Sigmoid colon (tissue), 7 donors: ENCODE results near the gene NHS. TPM values are rescaled to one million over a fixed set of nuclear protein-coding genes. Genes with fewer than 3 reads are reported as not detected.

Source experiments
- DNase-seq: peaks from one replicate; pipeline ENCODE4 v3.0.0-alpha.2; 2019
- H3K27ac ChIP-seq, 4 donors: fragments of 200-600 bp; sonication (generic); one replicate each; pipeline ENCODE4 v1.5.1; 2016 to 2019; ENCODE audit warnings: mild to moderate bottlenecking in 1 of 4
- H3K27me3 ChIP-seq, 3 donors: fragments of 200-600 bp; sonication (generic); one replicate each; pipeline ENCODE4 v1.5.1; 2019; ENCODE audit warnings: mild to moderate bottlenecking in 1 of 3
- H3K36me3 ChIP-seq, 4 donors: fragments of 200-600 bp; sonication (generic); one replicate each; pipeline ENCODE4 v1.5.1; 2016 to 2019
- H3K4me1 ChIP-seq, 4 donors: fragments of 200-600 bp; sonication (generic); one replicate each; pipeline ENCODE4 v1.5.1; 2017 to 2019
- H3K4me3 ChIP-seq, 4 donors: fragments of 200-600 bp; sonication (generic); one replicate each; pipeline ENCODE4 v1.5.1; 2017 to 2019; ENCODE audit warnings: mild to moderate bottlenecking in 2 of 4, moderate library complexity in 1 of 4
- H3K9me3 ChIP-seq, 4 donors: fragments of 200-600 bp in 3 of 4; sonication (generic) in 3 of 4; one replicate each; pipeline versions ENCODE4 v1.5.1 to v1.6.1; 2013 to 2019
- CTCF ChIP-seq, 4 experiments: fragments of 450-650 bp in 3 of 4; fragments of 200-600 bp in 1 of 4; IDR thresholded peaks; one replicate each; pipeline ENCODE4 v1.5.1; 2016 to 2019; ENCODE audit warnings: antibody characterized with exemption in 4 of 4, mild to moderate bottlenecking in 3 of 4, moderate library complexity in 2 of 4
- EP300 ChIP-seq, 4 donors: sonication (generic); formaldehyde crosslinking; IDR thresholded peaks; one replicate each; pipeline ENCODE4 v1.6.1; 2017; ENCODE audit warnings: antibody characterized with exemption in 4 of 4
- POLR2A ChIP-seq, 2 donors: fragments of 450-650 bp; IDR thresholded peaks; one replicate each; pipeline ENCODE4 v1.6.1; 2016; ENCODE audit warnings: antibody characterized with exemption in 2 of 2, mild to moderate bottlenecking in 2 of 2, moderate library complexity in 2 of 2
- POLR2AphosphoS5 ChIP-seq, 4 donors: sonication (generic); formaldehyde crosslinking; IDR thresholded peaks; one replicate each; pipeline ENCODE4 v1.6.1; 2017; ENCODE audit warnings: antibody characterized with exemption in 4 of 4
- WGBS, 2 donors: extraction: QIAGEN DNeasy Blood & Tissue Kit; methylation state at CpG; one replicate each; pipeline ENCODE4 v1.1.7; 2013; 5-methylcytosine and 5-hydroxymethylcytosine counted together
- intact Hi-C: fragments of 100-400 bp; cut with DNase I; formaldehyde crosslinking; loops from one replicate; pipeline ENCODE4 v1.15.1; 2023
- polyA plus RNA-seq, 3 donors: library from polyadenylated mRNA; stranded (reverse); fragments of 200-250 nt; gene quantifications; one replicate each; pipeline ENCODE4 v1.2.3, GENCODE V29; 2013
- total RNA-seq, 4 donors: library from RNA; depleted of rRNA; stranded (reverse); fragments of >200 nt; gene quantifications; one replicate each; pipeline ENCODE4 v1.1.0, GENCODE V29; 2016
- donor health status: healthy with polysubstance abuse.
- donor health status: Bipolar disorder and iron deficiency.
- donor health status: healthy.

NHS gene
- total and polyA plus RNA-seq, 7 donors: under 0.01 to 22.7 (median 9.3) TPM

- intact Hi-C loops: no loop called here
- no peak for DNase-seq
Measured at GRCh38 chrX:17682259-17682658, 307.3 kb downstream of the NHS start.

DNA sequence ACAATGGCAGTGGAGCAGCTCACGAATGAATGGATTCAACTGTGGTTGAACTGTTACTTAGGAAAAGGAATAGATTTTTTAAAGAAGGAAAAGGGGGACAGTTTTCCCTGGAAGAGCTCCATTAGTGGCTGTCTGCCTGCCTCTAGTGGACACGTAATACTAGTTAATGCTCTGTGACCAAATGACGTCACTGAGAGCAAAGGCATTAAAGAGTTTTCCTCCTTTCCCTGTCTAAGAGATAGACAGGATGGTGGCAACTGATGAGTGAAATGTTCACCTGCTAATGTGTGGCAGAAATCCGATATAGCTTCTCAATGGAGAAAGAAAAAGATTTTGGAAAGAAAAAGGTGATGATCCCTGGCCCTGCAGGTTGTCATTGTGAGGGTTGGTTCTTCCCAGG lies 310.0 kb downstream of the NHS start:
- 92 to 94% methylated on average over 4 of the region's 4 CpGs for WGBS, 2 donors

More at GRCh38 chrX:17682259-17682658, 307.3 kb downstream of the NHS start:
- TF ChIP-seq CTCF (IDR thresholded peaks at IDR 0.05) (no peak), POLR2AphosphoS5 (IDR thresholded peaks at IDR 0.05) (no peak), EP300 (IDR thresholded peaks at IDR 0.05) (no peak), POLR2A (IDR thresholded peaks at IDR 0.05) (no peak)
- H3K9me3 ChIP-seq: no peaks in the 10 kb centered on the region
- 47 to 68% methylated on average over 2 of the region's 2 CpGs for WGBS, 2 donors
- H3K4me3 ChIP-seq: no peak overlapping the region
- no peaks in the 10 kb centered on the region for H3K36me3 ChIP-seq
- H3K27me3 ChIP-seq: no peaks in the 10 kb centered on the region
- H3K4me1 ChIP-seq: no peaks in the 10 kb centered on the region
- H3K27ac ChIP-seq: no peak overlapping the region

GRCh38 chrX:17687648-17688047 lies 312.6 kb downstream of the NHS start:
- H3K36me3 ChIP-seq: no peaks in the 10 kb centered on the region
- no peak overlapping the region for H3K4me3 ChIP-seq
- TF ChIP-seq CTCF (IDR thresholded peaks at IDR 0.05): no peak
- no peak for TF ChIP-seq POLR2AphosphoS5 (IDR thresholded peaks at IDR 0.05)
- TF ChIP-seq POLR2A (IDR thresholded peaks at IDR 0.05): no peak
- no peak for TF ChIP-seq EP300 (IDR thresholded peaks at IDR 0.05)
- no peaks in the 10 kb centered on the region for H3K27me3 ChIP-seq
- WGBS, 2 donors: 93 to 96% methylated on average over 14 of the region's 14 CpGs
- no peak for DNase-seq
- no peaks in the 10 kb centered on the region for H3K4me1 ChIP-seq
- no peaks in the 10 kb centered on the region for H3K9me3 ChIP-seq
- intact Hi-C loops: loop anchor here (2.0 to 5.0 kb wide), 2 partner anchors 313 to 565 kb away; partner anchors contain the start of gene NHS
- H3K27ac ChIP-seq: no peak overlapping the region

More for the DNA sequence above, 310.0 kb downstream of the NHS start:
- DNase-seq: no peak
- Histone ChIP-seq H3K4me3 (no peak overlapping the region), H3K27me3 (no peaks in the 10 kb centered on the region), H3K27ac (no peak overlapping the region), H3K9me3 (no peaks in the 10 kb centered on the region), H3K4me1 (no peaks in the 10 kb centered on the region), H3K36me3 (no peaks in the 10 kb centered on the region)
- TF ChIP-seq CTCF (IDR thresholded peaks at IDR 0.05): no peak
- no peak for TF ChIP-seq EP300 (IDR thresholded peaks at IDR 0.05)
- TF ChIP-seq POLR2AphosphoS5 (IDR thresholded peaks at IDR 0.05): no peak
- TF ChIP-seq POLR2A (IDR thresholded peaks at IDR 0.05): no peak
- intact Hi-C loops: loop anchor here (5.0 kb wide), 1 partner anchor 563 kb away; no protein-coding TSS in a partner anchor

- intact Hi-C loops: loop anchor here (2.0 to 5.0 kb wide), 4 partner anchors 98 to 568 kb away; partner anchors contain the start of gene NHS
- WGBS, 2 donors: 7 to 9% methylated on average over 4 of the region's 4 CpGs
- no peaks in the 10 kb centered on the region for H3K9me3 ChIP-seq
- TF ChIP-seq EP300 (IDR thresholded peaks at IDR 0.05): no peak
- peak in 1 of 4 donors; percentile 13 for TF ChIP-seq POLR2AphosphoS5 (IDR thresholded peaks at IDR 0.05)
- no peak for TF ChIP-seq POLR2A (IDR thresholded peaks at IDR 0.05)
- peak; percentile 29 to 62 (median 51) for TF ChIP-seq CTCF (IDR thresholded peaks at IDR 0.05)
- peak overlapping the region in 2 of 4 donors; percentile 31 to 32 for H3K27ac ChIP-seq
- no peak overlapping the region for H3K4me3 ChIP-seq
- no peaks in the 10 kb centered on the region for H3K27me3 ChIP-seq
- no peak for DNase-seq
- no peaks in the 10 kb centered on the region for H3K4me1 ChIP-seq
- no peaks in the 10 kb centered on the region for H3K36me3 ChIP-seq
Measured at GRCh38 chrX:17689971-17690409, 315.0 kb downstream of the NHS start.
